Endodermal cell (in vitro differentiated cells): ENCODE results near the gene ANO6. TPM values are rescaled to one million over a fixed set of nuclear protein-coding genes. Genes with fewer than 3 reads are reported as not detected.
A peak's percentile ranks its signal among the peaks of the same experiment; 100 is the strongest.

Experiments
- DNase-seq: peaks from one replicate; pipeline ENCODE4 v3.0.0-alpha.2; 2017
- H3K27ac ChIP-seq: 2 replicates; pipeline ENCODE4 v1.5.1; 2013; ENCODE audit warnings: mild to moderate bottlenecking, low read depth, low read length, moderate library complexity
- H3K27me3 ChIP-seq: 2 replicates; pipeline ENCODE4 v1.6.1; 2013; ENCODE audit warnings: mild to moderate bottlenecking, low read length, moderate library complexity; ENCODE audit not compliant: insufficient read depth, control insufficient read depth, poor library complexity, severe bottlenecking
- H3K36me3 ChIP-seq: 2 replicates; pipeline ENCODE4 v1.7.0; 2013; ENCODE audit warnings: mild to moderate bottlenecking, low read length, moderate library complexity; ENCODE audit not compliant: control insufficient read depth, insufficient read depth
- H3K4me1 ChIP-seq: one replicate; pipeline ENCODE4 v1.7.0; 2013; ENCODE audit warnings: low read length; ENCODE audit not compliant: control insufficient read depth, insufficient read depth
- H3K4me3 ChIP-seq: 2 replicates; pipeline ENCODE4 v1.5.1; 2013; ENCODE audit warnings: mild to moderate bottlenecking, low read length, moderate library complexity
- H3K9ac ChIP-seq: 2 replicates; pipeline ENCODE4 v1.6.1; 2013; ENCODE audit warnings: mild to moderate bottlenecking, low read length, moderate library complexity; ENCODE audit not compliant: poor library complexity, severe bottlenecking; ENCODE audit errors: extremely low read depth
- H3K9me3 ChIP-seq: 2 replicates; pipeline ENCODE4 v1.6.1; 2013; ENCODE audit warnings: mild to moderate bottlenecking, low read length, moderate library complexity; ENCODE audit not compliant: control insufficient read depth
- H3K27ac Mint-ChIP-seq: 2 replicates; pipeline ENCODE4 v1.8.0; 2020; ENCODE audit warnings: mixed read lengths
- H3K27me3 Mint-ChIP-seq: 2 replicates; pipeline ENCODE4 v1.8.0; 2021; ENCODE audit warnings: mild to moderate bottlenecking, mixed read lengths; ENCODE audit not compliant: insufficient read depth
- H3K36me3 Mint-ChIP-seq: 2 replicates; pipeline ENCODE4 v1.8.0; 2020; ENCODE audit warnings: low read depth, mixed read lengths
- H3K4me1 Mint-ChIP-seq: 2 replicates; pipeline ENCODE4 v1.8.0; 2020; ENCODE audit warnings: mixed read lengths
- H3K4me3 Mint-ChIP-seq: 2 replicates; pipeline ENCODE4 v1.8.0; 2020; ENCODE audit warnings: mild to moderate bottlenecking, moderate library complexity, mixed read lengths
- H3K9me3 Mint-ChIP-seq: 2 replicates; pipeline ENCODE4 v1.8.0; 2020; ENCODE audit warnings: mild to moderate bottlenecking, mixed read lengths
- CTCF ChIP-seq: fragments of 200-600 bp; sonication (generic); conservative IDR thresholded peaks from 2 replicates; pipeline ENCODE4 v1.5.0; 2021; ENCODE audit warnings: antibody characterized with exemption, mild to moderate bottlenecking
- WGBS, 2 experiments: methylation state at CpG; one replicate each; pipeline versions ENCODE4 v1.1.5 to v1.1.7; 2013; ENCODE audit warnings: missing lambda C conversion rate in 2 of 2, mixed read lengths in 1 of 2; ENCODE audit not compliant: insufficient coverage in 1 of 2, insufficient read length in 1 of 2; 5-methylcytosine and 5-hydroxymethylcytosine counted together
- total RNA-seq, 2 donors: library from RNA; stranded (reverse); fragmentation: NEBNext Ultra II Directional in 1 of 2; extraction: Animal tissue kit (Norgen Biotek cat#: 25700) in 1 of 2; gene quantifications; 2 replicates in 1 of 2; 3 replicates in 1 of 2; pipeline ENCODE4 v1.2.1, GENCODE V29; 2021

ANO6 gene
- total RNA-seq, 2 donors from 2014 or later = 53.5 to 55.2 TPM

- no peak overlapping the region for H3K27ac ChIP-seq
- Mint-ChIP-seq H3K27ac (no peak overlapping the region), H3K27me3 (no peaks in the 10 kb centered on the region), H3K9me3 (peaks cover 56% of the 10 kb centered on the region), H3K4me1 (no peaks in the 10 kb centered on the region), H3K36me3 (peaks cover 53% of the 10 kb centered on the region), H3K4me3 (no peak overlapping the region)
- no peak for TF ChIP-seq CTCF
- no peaks in the 10 kb centered on the region for H3K4me1 ChIP-seq
- peaks cover 8% of the 10 kb centered on the region for H3K36me3 ChIP-seq
- H3K9me3 ChIP-seq = peaks cover 60% of the 10 kb centered on the region
- no peak overlapping the region for H3K4me3 ChIP-seq
- H3K9ac ChIP-seq = no peak overlapping the region
- no peaks in the 10 kb centered on the region for H3K27me3 ChIP-seq
- no peak for DNase-seq
Measured at GRCh38 chr12:45178771-45179170, 37.1 kb upstream of the ANO6 start.

GRCh38 chr12:45182511-45182910 is 33.4 kb upstream of the ANO6 start:
- Histone ChIP-seq H3K27ac (no peak overlapping the region), H3K9ac (no peak overlapping the region), H3K27me3 (no peaks in the 10 kb centered on the region), H3K4me3 (no peak overlapping the region), H3K36me3 (no peaks in the 10 kb centered on the region), H3K4me1 (no peaks in the 10 kb centered on the region), H3K9me3 (peaks cover 28% of the 10 kb centered on the region)
- Mint-ChIP-seq H3K4me1 (peaks cover 1% of the 10 kb centered on the region), H3K27ac (no peak overlapping the region), H3K36me3 (peaks cover 19% of the 10 kb centered on the region), H3K9me3 (peaks cover 25% of the 10 kb centered on the region), H3K4me3 (no peak overlapping the region), H3K27me3 (no peaks in the 10 kb centered on the region)
- TF ChIP-seq CTCF = no peak
- no peak for DNase-seq

- peaks cover 12% of the 10 kb centered on the region for H3K36me3 Mint-ChIP-seq
- no peaks in the 10 kb centered on the region for H3K27me3 Mint-ChIP-seq
- Histone ChIP-seq H3K36me3 (no peaks in the 10 kb centered on the region), H3K27ac (no peak overlapping the region), H3K4me3 (no peak overlapping the region), H3K9me3 (peaks cover 21% of the 10 kb centered on the region), H3K9ac (no peak overlapping the region), H3K27me3 (no peaks in the 10 kb centered on the region), H3K4me1 (no peaks in the 10 kb centered on the region)
- 92% methylated on average over 2 of the region's 2 CpGs; no CpG with 5 or more reads in 1 of the 2 experiments for WGBS, 2 experiments
- peaks cover 19% of the 10 kb centered on the region for H3K9me3 Mint-ChIP-seq
- peak; percentile 60 for TF ChIP-seq CTCF
- no peak overlapping the region for H3K27ac Mint-ChIP-seq
- no peak overlapping the region for H3K4me3 Mint-ChIP-seq
- no peak for DNase-seq
- peaks cover 5% of the 10 kb centered on the region for H3K4me1 Mint-ChIP-seq
Measured at GRCh38 chr12:45183246-45183645, 32.6 kb upstream of the ANO6 start.
